DMS79 treated with DMSO at 0.1 percent for 48 hours (cell line): ENCODE results near the gene CDKL2.
"Not testable (repeated sequence)": the region's sequence is repeated elsewhere in the genome, so short reads cannot be mapped to it uniquely, and the experiment has no call there.

Experiments
- DNase-seq: peaks from one replicate; lab custom pipeline; 2025; lab: John Stamatoyannopoulos, UW

CDKL2 gene

DNA sequence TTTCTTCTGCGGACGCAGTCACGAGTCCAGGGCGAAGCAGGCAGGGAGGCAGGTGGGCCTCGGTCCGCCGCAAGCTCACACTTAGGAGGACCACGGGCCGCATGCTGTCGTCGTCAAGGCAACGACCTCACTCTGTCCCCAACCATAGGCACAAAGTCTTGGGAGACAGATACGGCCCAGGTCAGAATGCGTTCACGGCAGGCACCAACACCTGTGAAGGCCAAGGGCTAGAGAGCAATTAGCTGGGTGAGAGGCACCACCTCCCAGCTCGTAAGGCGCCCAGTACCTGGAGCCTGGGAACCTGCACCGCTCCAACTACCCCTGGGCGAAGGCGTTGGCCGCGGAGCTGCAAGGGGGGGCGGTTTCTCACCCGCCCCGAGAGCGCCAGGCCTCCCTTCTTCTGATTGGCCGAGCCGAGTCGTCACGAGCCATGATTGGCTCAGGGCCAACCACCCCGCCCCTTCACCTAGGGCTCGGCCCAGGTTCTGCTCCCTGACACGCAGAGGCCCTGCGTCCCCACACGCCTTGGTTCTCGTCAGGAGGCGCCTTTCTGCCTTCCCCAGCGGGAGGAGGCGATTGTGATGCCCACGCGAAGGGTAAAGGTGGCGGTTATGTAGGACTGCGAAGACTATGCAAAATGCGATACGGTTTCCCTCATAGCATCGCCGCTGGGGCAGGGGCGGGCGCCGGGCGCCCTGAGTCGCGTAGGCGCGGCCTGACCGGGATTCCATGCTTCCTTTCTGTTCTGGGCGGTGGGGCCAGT is at the start of gene CDKL2:
Gene CDKL2 (minus strand): TSS at position 355 of the 763 bp plus-strand sequence. CDS start 4,540 bp downstream, outside the sequence.
- peak; percentile 81 for DNase-seq

DNA sequence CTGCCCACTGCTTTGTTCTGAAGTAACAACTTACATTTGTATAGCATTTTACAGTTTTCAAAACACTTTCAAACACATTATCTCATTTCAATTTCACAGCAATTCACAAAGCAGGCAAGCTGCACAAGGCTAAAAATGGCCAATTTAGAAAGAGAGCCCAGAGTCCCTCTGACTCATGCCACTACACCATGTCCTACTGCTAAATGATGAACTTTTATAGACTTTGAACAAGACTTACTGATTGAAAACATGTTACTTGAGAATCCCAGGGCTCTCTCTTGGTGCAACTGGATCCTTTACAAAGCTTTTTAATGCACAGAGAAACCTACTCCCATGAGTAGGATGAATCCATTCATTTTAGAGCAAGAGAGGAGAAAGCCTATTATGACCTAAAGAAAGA is 48.6 kb upstream of the CDKL2 start:
- DNase-seq: no peak

DNA sequence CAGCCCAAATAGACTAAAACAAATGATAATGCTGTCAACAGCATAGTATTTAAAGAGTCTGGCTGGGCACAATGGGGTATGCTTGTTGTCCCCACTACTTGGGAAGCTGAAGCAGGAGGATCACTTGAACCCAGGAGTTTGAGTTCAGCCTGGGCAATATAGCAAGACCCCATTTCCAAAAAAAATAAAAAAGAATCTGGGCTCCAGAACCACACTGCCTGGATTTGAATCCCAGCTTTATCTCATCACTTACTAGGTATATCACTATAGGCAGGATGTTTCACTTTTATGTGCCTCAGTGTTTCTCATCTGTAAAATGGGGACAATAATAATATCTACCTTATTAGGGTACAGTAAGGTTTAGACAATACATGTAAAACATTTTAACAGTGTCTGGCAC is 48.1 kb upstream of the CDKL2 start:
- no peak for DNase-seq

DNA sequence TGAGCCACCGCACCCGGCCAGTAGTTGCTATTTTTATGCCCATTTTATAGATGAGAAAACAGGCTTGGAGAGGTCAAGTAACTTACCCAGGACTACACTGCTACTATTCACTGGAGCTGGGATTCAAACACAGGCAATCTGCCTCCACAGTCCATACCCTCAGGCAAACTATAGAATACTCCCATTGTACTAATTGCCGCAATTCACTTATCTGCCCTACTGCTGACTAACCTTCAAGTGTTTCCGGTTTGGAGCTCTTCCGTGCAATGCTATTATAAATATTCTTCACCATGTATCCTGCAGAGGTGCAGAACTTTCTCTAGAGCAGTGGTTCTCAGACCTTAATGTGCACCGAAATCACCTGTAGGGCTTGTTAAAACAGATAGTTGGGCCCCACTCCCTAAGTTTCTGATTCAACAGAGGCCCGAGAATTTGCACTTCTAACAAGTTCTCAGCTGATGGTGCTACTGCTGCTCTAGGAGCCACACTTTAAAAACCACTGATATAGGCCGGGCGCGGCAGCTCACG is 44.7 kb upstream of the CDKL2 start:
- no peak for DNase-seq

DNA sequence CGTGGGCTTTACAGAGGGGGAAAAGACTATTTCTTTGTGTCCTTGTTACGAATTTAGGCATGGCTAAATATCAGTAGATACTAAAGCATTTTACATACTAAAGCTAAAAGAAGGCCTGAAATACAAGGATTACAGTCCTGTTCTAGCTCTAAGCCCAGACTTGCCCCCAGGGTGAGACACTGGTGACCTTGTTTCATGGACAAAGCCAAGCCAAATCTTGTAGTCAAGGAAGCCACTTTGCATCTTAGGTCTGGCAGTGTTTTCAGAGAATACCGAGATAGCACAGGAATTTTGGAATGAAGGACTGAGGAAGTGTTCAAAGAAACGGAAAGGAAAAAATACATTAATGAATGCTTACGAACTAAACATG is 43.6 kb upstream of the CDKL2 start:
- no peak for DNase-seq

DNA sequence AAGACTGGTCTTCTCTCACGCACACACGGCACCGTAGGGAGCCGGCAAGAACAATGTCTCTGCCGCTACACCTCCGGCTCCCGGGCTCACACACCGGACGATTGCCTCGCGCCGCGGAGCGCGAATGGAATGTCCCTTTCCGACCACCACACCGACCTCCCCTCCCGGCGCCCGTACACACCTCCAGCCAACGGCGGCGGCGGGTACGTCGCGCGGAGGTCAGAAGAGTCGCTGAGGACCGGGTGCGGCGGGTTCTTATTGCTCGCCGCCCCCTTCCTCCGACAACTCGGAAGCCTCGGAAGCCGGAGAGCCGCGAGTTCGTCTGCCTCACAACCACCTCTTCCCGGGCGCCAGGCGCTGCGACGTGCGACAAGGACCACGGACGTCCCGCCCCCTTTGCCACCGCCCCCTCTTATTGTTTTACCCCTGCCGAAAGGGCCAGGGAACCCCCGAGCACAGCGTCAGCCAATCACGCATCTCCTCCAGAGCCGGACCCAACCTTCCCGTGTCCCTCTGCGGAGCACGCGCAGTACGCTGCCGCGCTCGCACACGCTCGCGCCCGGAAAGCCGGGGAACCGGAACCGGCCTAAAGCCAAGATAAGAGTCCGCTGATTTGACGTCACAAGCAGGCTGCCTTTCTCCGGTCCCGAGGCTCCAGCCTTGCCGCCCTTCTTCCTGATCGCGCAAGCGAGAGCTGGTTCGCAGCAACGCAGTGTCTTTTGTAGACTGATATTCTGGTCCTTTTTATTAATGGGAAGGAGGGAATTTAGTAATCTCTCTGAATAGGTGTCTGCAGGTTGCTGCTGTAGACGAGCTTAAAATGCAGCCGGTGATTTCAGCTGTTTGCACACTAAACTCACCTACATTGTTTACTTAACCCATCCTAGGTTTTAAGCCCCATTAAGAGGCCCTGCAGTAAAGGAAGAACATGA is 43.0 kb upstream of the CDKL2 start, which contains the start of gene G3BP2:
Gene G3BP2 (minus strand): TSS at position 385 of the 932 bp plus-strand sequence. CDS start 11,386 bp downstream, outside the sequence.
- DNase-seq: peak; percentile 93

DNA sequence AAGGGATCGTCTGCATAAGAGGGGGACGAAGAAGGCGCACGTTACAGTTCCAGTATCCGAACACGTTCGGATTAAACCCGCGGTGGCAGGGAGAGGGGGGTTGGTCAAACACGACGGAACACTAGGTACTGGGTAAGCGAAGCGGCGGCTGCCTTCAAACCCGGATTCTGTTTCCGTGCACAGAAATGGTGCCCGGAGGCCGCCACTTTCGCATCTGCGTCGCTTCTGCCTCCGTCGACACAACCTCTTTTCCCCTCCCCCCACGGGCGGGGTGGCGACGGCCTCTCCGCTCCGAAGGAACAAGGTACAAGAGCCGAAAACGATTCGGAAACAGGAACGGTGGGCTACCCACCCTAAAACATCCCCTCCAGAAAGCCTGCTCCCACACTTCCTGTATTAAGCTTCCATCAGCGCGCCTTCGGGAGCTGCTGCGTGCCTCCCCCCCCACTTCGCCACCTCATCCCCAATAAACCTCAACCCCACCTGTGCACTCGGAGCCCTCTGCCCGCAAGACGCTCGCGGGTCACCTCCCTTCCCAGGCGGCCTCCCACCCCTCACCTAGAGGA is 42.2 kb upstream of the CDKL2 start:
- peak; percentile 36 for DNase-seq

DNA sequence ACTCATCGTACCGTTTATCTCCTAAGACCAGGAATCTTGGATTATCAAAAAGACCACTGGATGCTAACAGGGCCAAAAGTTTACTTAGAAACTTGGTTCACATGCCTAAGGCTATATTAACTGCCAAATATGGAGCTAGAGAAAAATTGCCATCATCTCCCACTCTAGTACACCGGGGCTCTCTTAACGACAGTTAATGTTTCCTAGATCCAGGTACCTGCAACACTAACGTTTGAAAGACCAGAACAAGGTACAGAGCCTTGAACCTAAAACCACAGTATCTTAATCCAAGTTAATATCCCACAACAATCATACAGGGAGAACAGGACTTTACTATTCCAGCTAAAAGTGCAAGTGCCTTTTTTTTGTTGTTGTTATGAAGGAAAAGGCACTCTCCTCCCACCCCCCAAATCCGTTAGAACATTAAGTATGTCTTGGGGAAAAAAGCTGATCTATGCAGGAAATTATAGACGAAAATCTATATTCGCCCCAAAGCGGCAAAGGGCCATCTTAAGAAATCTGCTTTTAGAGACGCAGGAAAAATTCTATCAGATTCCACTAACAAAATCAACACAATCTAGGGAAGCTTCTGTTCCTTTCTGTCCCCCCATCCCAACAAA is 41.6 kb upstream of the CDKL2 start:
- no peak for DNase-seq

DNA sequence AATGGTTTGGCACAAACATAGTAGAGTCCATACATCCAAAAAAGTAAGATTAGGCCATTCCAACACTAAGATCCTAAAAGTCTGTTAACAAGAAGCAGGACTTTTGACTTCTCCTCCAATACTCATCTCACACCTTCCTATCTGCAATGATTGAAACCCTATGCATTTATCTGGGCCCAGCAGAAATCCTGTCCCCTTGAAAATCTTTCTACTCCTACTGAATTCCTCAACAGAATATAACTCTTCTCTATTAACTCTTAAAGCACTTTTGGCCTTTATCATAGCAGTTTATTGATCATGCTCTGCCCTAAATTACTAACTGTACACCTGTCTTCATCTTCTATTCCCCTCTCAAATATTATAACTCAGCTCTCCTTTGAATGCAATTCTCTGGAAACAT is 38.3 kb upstream of the CDKL2 start:
- DNase-seq: no peak

DNA sequence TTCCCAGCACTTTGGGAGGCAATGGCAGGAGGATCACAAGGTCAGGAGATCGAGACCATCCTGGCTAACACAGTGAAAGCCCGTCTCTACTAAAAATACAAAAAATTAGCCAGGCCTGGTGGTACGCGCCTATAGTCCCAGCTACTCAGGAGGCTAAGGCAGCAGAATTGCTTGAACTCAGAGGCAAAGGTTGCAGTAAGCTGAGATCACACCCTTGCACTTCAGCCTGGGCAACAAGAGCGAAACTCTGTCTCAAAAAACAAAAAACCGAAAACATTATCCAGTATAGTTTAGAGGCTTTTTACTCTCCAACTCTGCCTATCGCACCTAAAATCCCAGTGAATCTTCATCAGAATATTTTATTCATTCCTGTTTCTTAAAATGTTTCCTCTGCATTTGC is 37.3 kb upstream of the CDKL2 start:
- DNase-seq: not testable (repeated sequence)

DNA sequence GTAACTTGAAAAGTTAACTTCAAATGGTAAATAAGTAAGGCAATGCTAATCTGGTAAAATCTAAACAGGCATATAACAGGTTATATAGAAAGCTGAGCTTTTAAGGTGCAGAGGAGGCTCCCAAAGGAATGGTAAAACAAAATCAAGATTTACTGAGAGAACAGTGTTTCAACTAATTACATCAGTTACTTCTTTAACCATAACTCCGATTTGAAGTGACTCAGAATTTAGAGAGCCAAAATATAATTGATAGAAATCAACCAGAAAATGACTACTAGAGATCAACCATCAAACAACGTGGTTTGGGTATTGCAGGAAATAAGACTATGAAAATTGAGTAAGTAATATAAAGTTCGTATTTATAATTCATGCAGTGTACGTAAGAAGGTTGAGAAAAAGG is 36.0 kb upstream of the CDKL2 start:
- no peak for DNase-seq

DNA sequence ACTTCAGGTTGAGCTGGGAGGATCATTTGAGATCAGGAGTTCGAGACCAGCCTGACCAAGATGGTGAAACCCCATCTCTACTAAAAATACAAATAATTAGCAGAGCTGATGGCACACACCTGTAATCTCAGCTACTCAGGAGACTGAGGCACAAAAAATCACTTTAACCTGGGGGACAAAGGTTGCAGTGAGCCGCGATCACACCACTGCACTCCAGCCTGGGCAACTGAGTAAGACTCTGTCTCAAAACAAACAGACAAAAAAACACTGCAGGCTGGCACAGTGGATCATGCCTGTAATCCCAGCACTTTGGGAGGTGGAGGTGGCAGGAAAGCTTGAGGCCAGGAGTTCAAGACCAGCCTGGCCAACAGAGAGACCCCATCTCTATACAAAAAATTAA is 34.3 kb upstream of the CDKL2 start:
- not testable (repeated sequence) for DNase-seq

DNA sequence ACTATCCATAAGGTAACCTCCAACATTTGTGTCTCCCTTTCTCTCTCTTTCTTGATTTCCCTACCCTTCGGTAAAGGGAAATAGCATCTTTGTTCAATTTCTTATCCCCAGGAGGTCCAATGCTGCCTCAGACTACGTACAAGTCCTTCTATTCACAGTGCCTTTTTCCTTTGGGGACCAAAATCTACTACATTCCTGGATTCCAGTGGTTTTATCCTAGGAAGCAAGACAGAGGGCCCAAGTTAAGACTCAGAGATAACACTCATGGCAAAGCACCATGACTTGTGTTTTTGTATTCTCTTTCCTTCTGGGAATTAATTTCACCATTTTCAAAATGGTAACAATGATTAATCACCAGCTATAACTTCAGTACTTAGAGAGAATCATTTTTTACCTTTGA is 32.3 kb upstream of the CDKL2 start:
- no peak for DNase-seq

DNA sequence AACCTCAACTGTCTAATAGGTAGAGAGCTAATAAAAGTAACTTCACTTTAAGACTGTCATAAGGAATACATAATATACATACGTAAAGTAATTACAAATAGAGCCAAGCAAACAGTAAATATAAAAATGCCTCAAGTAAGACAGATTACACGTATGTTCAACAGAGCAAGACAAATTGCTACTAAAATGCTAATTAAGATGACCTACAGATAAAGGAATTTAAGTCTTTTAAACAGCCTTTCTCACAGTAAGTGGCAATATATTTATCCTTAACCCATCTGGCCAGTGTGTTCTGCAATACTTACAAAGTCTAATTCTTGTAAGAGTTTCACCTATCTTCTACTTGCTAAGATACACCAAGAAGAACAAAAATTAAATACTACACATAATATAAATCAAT is 30.2 kb upstream of the CDKL2 start:
- DNase-seq: no peak

DNA sequence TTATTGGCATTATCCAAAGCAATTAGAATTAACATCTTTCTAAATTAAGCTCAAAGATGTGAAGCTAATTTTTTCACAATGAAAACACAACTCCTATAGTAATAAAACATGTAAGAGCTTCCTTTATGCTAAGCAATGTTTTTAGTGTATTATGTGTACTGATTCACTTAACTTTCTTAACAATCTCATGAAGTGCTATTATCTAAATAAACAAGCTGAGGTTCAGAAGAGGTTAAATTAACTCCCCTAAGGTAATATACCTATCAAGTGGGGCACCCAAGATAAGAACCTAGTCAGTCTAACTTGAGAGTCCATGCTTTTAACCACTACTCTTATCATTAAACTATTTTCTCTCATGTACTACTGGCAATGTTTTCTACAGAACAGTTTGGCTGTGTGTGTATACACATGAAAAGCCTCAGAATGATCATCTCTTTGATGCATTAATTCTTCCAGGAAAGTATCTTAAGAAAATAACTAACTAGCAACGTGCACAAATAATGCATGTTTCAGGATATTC is 29.2 kb upstream of the CDKL2 start:
- DNase-seq: no peak

DNA sequence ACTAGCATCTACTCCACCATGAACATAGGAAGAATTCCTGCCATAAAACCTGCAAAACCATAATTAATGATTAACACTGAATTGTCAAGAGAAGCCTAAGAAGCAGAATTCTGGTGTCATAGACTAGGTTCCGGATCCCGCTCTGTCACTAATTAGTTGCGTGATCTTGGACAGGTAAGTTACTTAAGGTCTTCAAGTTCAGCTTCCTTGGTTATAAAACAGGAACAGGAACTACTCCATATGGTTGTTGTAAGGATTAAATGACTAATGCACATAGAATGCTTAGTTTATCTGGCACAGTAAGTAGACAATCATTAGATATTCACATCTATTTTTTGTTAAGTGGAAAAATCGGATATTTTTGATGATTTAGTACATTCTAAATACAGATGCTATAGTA is 28.5 kb upstream of the CDKL2 start:
- DNase-seq: no peak

DNA sequence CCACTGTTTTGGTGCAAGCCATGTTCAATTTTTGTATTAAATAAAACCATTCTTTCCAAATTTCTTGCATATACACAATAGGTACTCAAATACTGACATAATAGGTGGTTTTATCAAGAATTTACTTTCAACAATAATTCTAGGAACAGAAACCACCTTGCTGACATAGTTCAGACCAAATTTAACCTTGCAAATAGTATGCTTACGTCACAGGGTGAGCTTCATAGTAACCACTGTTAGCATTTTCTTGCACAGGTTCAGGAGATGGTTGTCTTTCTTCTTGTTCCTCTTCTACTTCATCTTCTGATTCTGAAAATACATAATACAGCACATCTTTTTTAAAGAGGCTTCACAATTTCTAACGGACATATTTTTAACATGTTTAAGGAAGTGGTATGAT is 25.2 kb upstream of the CDKL2 start:
- no peak for DNase-seq

DNA sequence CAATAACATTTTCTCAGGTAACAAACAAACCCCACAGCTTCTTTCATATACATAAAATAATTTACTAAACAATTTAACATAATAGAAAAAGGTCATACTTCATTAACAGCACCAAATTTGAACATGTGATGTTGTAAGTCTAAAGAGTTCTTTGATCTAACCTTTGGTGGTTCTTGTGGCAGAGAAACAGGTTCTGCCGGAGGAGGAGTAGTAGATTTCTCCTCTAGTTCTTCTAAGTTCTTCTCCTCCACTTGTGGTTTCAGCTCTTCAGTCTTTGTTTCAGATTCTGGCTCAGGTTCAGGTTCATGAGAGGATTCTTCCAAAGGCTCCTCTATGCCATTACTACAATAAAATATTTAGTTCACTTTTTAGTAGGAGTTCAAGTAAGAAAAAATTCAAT is 24.6 kb upstream of the CDKL2 start:
- peak; percentile 69 for DNase-seq

DNA sequence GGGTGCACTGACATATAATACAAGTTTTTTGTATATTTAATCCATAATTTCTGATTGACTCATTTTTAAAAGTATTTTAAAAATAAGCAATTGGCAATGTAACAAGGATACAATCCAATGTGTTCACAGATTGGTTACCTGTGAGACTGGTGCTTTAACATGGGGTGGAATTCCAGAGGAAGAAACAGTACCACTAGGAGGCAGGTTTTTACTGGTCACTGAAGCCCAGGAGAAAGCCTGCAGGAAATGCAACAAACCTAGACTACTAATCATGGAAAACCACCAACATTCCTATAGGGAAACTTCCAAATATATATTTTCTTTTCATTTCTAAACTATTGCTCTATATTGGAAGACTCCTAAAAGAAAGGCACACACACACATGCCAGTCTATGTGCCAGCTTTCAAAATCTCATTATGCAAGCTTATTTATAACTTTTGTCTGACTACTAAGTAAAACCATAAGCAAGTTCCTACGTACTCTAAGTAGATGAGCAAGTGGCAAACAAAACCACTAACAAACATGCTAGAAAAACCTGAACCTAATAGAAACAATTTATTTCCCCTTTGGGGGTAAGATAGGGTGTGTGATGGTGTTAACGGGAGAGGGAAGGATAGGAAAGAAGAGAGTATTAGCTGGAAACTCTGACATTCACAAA is 23.6 kb upstream of the CDKL2 start:
- DNase-seq: no peak

DNA sequence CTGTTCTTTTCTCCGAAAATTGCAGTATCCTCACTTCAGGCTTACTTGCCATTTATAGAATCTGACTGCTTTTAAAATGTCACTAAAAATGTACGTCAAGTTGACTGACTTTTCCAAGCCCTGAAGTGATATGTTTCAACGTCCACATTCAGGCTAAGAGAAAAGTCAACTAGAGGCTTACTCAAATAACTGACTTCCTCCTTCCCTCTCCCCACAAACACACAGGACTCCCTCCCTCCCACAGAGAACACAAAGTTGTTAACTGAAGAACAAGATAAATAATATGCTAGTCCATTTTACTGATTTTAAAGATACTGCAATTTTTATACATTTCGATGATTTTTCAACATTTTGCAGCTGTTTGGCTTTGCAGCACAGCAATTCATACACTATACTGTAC is 13.8 kb upstream of the CDKL2 start:
- no peak for DNase-seq

DNA sequence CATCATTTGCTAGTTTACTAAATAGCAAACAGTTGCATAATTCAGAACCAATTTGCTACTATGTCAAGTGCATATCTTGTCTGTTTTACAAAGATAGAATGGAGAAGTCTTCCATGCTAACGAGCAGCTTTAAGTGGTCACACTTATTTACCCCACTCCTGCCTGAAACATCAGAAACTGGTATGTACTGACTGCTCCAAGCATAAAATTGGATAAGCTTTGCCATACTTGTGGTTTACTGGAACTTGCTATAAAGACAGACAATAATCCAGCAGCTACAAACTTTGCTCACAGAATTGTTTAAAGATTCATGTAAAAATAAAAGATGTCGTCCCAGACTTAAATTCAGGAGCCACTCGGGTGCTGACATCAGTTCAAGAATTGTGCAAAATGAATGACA is 13.3 kb upstream of the CDKL2 start:
- no peak for DNase-seq
